Glutamatergic neuron (in vitro differentiated cells): Measurements from ENCODE around the gene SLC39A7. TPM values are rescaled to one million over a fixed set of nuclear protein-coding genes. Genes with fewer than 3 reads are reported as not detected.

Experiments used
- DNase-seq: peaks from one replicate; pipeline ENCODE4 v3.0.0; 2022
- H3K27ac Mint-ChIP-seq: one replicate; pipeline ENCODE4 v1.8.0; 2020; ENCODE audit warnings: mild to moderate bottlenecking, mixed read lengths, inconsistent platforms; ENCODE audit not compliant: unreplicated experiment
- H3K27me3 Mint-ChIP-seq: one replicate; pipeline ENCODE4 v1.8.0; 2020; ENCODE audit warnings: mild to moderate bottlenecking, moderate library complexity, mixed read lengths, inconsistent platforms; ENCODE audit not compliant: unreplicated experiment
- H3K36me3 Mint-ChIP-seq: one replicate; pipeline ENCODE4 v1.8.0; 2020; ENCODE audit warnings: mild to moderate bottlenecking, mixed read lengths, inconsistent platforms; ENCODE audit not compliant: unreplicated experiment
- H3K4me1 Mint-ChIP-seq: one replicate; pipeline ENCODE4 v1.8.0; 2020; ENCODE audit warnings: mild to moderate bottlenecking, low read depth, mixed read lengths, inconsistent platforms; ENCODE audit not compliant: unreplicated experiment
- H3K4me3 Mint-ChIP-seq: one replicate; pipeline ENCODE4 v1.8.0; 2020; ENCODE audit warnings: mild to moderate bottlenecking, mixed read lengths, inconsistent platforms; ENCODE audit not compliant: unreplicated experiment
- H3K9me3 Mint-ChIP-seq: one replicate; pipeline ENCODE4 v1.8.0; 2020; ENCODE audit warnings: mild to moderate bottlenecking, moderate library complexity, mixed read lengths, inconsistent platforms; ENCODE audit not compliant: unreplicated experiment
- CTCF ChIP-seq: fragments of 200-600 bp; sonication (generic); IDR thresholded peaks from one replicate; pipeline ENCODE4 v1.5.0; 2021; ENCODE audit not compliant: partially characterized antibody, unreplicated experiment
- total RNA-seq: library from RNA; stranded (reverse); fragmentation: NEBNext Ultra II Directional; extraction: Animal tissue kit (Norgen Biotek cat#: 25700); gene quantifications from one replicate; pipeline ENCODE4 v1.2.1, GENCODE V29; 2021; ENCODE audit not compliant: unreplicated experiment

Gene SLC39A7
- total RNA-seq, 1 donor from 2014 or later: 92.8 TPM

DNA sequence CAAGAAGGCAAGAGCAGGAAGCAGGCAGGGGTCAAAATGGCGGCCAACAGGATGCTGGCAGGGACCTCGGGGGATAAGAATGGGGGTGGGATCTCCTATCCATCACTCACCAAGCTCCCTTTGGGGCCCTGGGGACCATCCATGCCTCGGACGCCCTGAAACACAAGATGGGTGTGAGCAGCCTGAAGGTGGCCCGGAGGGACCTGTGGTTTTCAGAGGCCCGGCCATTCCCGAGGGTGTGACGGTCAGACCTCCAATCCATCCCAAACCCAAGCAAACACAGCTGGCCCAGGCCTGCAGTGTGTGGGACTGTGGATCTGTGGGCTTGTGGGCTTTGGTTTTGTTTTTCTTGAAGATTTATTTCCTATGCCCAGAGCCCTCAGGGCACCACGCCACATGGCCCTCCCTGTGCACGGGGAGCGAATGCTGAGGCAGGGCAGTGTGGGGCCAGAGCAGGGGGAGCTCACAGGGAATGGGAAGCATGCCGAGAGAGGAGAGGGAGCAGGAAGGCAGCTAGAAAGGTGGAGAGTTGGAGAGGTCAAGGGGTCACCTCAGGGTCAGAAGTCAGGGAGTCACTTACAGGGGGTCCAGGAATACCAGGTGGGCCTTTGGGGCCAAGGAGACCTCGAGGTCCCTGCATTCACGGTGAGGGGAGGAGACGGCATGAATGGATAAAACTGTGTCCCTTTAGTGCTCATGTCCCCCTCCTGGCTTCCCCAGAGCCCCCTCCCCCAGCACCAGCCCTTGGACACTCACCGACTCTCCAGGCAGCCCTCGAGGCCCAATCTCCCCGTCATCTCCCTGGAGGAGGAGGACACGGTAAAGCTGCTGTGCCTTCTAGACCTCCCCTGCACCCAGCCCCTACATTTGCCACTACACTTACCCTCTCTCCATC, 22.9 kb upstream of the SLC39A7 start:
- no peak for TF ChIP-seq CTCF
- H3K36me3 Mint-ChIP-seq: no peaks in the 10 kb centered on the region
- no peak overlapping the region for H3K4me3 Mint-ChIP-seq
- H3K27ac Mint-ChIP-seq: no peak overlapping the region
- no peak for DNase-seq
- no peaks in the 10 kb centered on the region for H3K4me1 Mint-ChIP-seq
- peaks cover 9% of the 10 kb centered on the region for H3K27me3 Mint-ChIP-seq
- peaks cover 6% of the 10 kb centered on the region for H3K9me3 Mint-ChIP-seq

GRCh38 chr6:33178755-33179475, 21.8 kb upstream of the SLC39A7 start:
- Mint-ChIP-seq H3K4me1 (no peaks in the 10 kb centered on the region), H3K27me3 (peaks cover 9% of the 10 kb centered on the region), H3K36me3 (no peaks in the 10 kb centered on the region), H3K27ac (no peak overlapping the region), H3K4me3 (no peak overlapping the region), H3K9me3 (peaks cover 6% of the 10 kb centered on the region)
- no peak for DNase-seq
- no peak for TF ChIP-seq CTCF

GRCh38 chr6:33181141-33181540, 19.5 kb upstream of the SLC39A7 start:
- Mint-ChIP-seq H3K36me3 (no peaks in the 10 kb centered on the region), H3K27me3 (peaks cover 14% of the 10 kb centered on the region), H3K4me3 (no peak overlapping the region), H3K4me1 (no peaks in the 10 kb centered on the region), H3K27ac (no peak overlapping the region), H3K9me3 (peaks cover 4% of the 10 kb centered on the region)
- DNase-seq: no peak
- TF ChIP-seq CTCF: no peak

DNA sequence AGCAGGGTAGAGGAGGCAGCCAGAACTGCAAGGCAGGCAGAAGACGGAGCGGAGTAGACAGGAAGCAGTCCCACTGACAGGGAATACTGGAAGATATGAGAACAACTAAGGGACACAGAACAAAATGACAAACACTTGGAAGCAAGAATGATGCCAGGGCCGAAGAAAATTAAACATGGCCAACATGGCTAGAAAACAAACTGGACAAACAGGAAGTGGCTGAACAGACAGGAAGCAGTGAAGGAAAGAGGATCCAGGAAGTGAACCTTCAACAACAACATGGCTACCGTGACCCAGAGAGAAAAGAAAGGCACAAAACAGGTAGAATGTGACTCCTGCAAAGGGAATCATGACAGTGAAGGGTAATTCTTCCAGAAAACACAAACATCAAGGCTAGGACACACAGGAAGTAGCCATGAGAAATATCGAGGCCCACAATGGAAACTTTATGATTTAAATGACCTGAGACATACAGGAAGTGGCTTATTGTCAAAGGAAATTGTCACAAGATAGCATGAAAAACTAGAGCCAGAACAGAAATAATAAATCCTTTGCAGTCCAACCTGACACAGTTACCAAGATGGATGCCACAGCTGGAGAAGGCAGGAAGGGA, 17.5 kb upstream of the SLC39A7 start:
- peaks cover 17% of the 10 kb centered on the region for H3K27me3 Mint-ChIP-seq
- no peak overlapping the region for H3K27ac Mint-ChIP-seq
- TF ChIP-seq CTCF: no peak
- no peaks in the 10 kb centered on the region for H3K4me1 Mint-ChIP-seq
- H3K9me3 Mint-ChIP-seq: peaks cover 4% of the 10 kb centered on the region
- peaks cover 3% of the 10 kb centered on the region for H3K36me3 Mint-ChIP-seq
- no peak overlapping the region for H3K4me3 Mint-ChIP-seq
- no peak for DNase-seq
